GDM1 (cell line): Measurements from ENCODE around the gene GPR152.
"Not testable (repeated sequence)": the region's sequence is repeated elsewhere in the genome, so short reads cannot be mapped to it uniquely, and the experiment has no call there.

Source experiments
- DNase-seq: peaks from one replicate; lab custom pipeline; 2025; lab: John Stamatoyannopoulos, UW

GPR152 gene

DNA sequence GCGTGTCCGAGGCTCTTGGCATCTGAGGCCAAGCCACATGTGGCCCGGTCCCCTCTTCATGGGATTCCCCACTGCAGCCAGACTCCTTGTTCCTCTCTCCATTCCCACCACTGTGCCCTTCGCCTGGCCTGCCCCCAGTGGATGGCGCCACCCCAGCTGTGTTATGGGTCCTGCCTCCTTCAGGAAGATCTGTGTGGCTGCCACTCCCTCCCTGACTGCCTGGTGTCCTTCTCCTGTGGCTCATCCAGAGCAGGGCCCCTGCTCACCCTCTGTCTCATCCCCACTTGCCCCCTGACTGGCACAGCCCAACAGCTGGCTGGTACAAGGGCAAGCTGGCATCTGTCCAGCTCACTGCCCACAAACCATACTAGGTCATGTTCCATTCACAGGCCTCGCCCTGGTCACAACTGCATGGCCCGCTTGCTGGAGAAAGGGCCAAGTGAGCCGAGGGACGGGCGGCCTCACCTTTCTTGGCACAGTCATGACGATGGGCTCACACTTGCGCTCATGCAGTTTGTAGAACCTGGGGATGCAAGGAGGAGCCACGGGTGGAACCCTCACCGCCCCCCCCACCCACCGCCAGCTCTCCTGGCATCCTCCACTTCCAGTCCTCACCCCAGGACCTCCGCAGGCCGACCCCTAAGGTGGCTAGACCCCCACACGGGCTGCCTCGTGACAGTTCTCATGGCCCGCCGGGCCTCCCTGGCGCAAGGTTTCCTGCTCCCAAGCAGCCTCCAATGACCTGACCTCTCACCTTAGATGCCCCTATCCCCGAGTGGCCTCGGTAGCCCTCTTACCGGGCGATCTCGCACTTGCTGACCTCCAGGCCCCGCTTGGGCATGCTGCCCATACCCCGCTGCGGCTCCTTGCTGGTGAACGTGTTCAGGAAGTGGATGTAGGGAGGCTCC, 13.0 kb downstream of the GPR152 start:
- peak; percentile 42 for DNase-seq

DNA sequence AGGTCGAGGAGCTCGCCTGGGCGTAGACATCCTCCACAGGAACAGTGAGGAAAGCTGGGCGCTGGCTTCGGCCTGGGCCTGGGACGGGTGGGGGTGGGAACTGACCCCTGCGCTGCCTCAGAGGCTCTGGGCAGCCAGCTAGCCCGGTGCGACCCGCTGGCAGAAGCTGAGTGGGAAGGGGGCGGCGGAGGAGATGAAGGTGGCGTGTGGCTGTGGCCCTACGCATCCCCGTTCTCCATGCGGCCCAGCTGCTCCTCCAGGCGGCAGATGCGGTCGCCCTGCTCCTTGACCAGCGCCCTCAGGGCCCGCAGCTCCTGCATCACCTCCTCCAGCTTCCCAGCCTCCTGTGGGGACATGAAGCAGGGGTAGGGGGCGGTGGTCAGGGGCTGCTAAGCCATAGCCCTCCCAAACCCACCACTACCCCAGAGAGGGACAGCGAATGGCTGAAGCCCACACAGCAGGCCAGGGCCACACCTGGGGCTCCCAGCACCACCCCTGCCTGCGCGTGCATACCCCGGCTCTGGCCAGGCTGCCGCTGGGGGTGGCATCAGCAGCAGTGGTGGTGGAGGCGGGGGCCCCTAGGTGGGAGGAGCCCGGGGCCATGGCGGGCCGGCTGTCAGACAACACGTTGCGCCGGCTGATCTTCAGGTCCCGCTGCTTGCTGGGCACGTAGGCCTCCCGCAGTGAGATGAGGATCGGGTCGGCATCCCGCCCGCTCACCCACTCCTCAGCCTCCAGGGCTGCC, 14.2 kb downstream of the GPR152 start:
- no peak for DNase-seq

DNA sequence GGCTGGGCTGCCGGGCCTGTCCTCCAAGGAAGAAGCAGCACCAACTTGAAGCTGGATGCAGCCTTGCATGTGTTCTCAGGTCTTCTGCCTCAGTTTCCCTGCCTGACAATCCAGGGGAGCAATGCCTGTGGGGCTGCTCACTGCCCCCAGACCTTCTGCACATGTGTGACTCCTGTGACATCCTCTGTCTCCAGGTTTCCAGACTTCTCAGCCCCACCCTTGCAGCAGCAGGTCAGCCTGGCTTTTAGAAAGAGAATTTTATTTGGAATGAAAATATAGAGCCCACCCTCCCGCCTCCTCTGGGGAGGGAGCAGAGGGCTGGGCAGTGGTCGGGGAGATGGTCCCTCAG, 14.7 kb downstream of the GPR152 start:
- DNase-seq = no peak

DNA sequence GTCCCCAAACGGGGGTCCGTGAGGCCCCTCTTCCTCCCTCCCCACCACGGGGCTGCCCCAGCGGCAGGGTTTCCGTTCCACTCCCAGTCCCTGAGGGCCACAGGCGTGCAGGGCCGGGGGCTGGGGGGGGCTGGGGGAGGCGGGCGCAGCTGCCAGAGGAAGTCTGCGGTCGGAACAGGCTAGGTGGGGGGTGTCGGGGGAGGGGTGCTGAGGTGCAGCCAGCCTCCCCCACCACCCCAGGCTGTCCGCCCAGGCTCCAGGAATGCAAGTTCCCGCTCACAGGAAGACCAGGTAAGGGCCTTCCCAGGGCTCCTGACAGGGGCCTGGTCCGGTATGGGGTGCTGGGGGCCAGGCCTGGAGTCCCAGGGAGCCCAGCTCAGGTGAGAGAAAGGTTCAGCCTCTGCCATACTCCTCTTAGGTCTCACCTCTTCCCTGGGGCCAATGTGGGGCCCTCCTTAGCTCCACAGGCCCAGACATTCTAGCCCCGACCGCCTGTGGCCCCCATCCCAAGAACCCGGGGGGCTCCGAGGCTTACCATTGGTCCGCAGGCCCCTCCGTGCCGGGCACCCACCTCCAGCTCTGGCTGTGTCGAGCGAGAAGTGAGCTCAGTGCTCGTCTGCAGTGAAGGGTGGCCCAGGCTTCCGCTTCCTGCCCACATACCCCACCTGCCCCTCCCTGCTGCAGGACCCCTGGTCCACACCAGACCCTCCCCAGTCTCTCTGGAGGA, 15.3 kb downstream of the GPR152 start, which contains the start of gene PTPRCAP:
Gene PTPRCAP (minus strand): TSS at position 601 of the 727 bp plus-strand sequence. CDS start 63 bp downstream, at position 538.
- DNase-seq = peak; percentile 77

DNA sequence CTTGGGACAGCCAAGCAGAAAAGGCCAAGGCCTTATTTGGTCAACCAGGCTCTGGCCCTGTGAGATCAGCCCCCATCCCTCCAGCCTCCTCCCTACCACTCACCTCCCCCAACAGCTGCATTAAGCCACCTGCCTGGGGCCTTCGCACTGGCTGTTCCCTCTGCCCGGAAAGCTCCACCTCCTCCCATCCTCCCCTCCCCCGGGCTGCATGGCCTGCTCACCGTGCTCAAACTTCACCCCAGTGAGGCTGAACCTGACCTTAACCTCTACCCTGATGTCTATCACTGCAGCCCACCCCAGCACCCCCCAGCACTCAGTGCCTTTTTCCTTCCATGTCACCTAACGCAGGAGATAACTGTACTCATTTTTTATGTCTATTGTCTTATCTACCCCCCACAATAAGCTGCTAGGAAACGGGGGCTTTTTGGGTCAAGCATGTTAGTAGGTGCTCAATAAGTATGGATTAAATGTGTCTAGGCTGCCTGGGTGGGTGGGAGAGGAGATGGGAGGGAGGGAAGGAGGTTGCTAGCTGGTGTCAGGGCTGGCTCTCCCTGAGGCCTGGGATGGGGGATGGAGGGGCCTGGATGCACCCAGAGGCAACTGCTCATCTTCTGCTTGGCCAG, 16.0 kb downstream of the GPR152 start:
- DNase-seq = peak; percentile 19

DNA sequence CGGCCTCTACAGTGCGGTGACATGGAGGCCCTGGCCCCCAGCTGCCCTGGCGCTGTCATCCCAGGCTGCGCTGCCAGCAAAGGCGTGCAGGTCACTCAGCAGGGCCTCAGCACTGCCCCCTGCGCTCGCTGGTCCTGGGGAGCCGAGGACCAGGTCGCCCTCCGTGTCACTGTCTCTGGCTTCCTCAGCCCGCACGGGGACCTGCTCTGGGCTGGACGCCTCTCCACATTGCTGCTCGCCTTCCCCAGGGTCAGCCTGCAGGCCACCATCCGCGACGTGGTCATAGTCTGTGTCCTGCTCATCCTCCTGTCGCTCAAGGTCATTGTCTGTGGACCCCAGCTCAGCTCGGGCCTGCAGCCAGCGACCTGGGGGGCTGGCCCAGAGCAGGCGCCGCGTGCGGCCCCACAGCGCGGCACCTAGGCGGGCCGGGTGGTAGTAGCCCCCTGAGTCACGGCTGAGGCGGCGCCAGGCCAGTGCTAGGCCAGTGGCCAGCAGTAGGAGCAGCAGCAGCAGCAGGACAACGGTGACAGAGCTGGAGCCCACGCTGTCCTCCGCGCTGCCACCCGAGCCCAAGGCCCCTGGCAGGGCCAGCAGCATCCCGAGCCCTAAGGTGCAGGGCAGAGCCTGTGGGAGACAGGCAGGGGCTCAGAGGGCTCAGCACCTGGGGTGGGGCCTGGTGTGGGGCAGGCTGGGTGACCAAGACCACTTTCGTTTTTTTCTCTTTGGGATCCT, 16.6 kb downstream of the GPR152 start:
- DNase-seq = no peak

DNA sequence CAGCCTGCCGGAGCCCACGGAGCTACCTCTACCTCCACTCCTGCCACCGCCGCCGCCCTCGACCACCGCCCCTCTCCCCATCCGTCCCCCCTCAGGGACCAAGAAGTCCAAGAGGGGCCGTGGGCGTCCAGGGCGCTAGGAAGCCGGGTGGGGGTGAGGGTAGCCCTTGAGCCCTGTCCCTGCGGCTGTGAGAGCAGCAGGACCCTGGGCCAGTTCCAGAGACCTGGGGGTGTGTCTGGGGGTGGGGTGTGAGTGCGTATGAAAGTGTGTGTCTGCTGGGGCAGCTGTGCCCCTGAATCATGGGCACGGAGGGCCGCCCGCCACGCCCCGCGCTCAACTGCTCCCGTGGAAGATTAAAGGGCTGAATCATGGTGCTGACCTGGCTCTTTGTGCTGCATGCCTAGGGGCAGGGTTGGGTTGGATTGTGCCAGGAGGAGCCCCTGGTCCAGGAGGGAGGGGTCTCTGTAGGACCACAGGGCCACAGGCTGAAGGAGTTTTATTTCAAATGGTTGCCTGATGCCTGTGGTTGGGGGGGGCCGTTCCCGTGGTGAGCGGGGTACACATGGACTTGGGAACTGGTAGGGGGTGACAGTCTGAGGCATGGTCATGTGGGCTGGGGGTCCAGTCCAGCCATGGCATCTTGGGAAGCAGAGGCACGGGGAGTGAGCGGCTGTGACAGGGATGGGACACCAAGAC, 17.4 kb downstream of the GPR152 start:
- no peak for DNase-seq

DNA sequence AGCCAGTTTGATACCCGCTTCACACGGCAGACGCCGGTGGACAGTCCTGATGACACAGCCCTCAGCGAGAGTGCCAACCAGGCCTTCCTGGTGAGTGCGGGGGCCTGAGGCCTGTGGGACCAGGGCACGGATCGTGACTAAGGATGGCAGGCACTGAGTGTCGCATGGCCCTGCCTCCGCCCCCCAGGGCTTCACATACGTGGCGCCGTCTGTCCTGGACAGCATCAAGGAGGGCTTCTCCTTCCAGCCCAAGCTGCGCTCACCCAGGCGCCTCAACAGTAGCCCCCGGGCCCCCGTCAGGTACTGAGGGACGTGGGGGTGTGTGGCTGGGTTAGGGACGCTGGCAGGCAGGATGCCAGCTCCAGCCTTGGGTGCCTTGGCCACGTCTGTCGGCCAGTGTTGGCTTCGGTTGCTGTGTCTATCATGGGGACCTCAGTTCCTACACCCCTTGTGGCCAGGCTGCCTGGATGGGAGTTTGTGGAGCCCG, 18.1 kb downstream of the GPR152 start:
- DNase-seq = no peak

DNA sequence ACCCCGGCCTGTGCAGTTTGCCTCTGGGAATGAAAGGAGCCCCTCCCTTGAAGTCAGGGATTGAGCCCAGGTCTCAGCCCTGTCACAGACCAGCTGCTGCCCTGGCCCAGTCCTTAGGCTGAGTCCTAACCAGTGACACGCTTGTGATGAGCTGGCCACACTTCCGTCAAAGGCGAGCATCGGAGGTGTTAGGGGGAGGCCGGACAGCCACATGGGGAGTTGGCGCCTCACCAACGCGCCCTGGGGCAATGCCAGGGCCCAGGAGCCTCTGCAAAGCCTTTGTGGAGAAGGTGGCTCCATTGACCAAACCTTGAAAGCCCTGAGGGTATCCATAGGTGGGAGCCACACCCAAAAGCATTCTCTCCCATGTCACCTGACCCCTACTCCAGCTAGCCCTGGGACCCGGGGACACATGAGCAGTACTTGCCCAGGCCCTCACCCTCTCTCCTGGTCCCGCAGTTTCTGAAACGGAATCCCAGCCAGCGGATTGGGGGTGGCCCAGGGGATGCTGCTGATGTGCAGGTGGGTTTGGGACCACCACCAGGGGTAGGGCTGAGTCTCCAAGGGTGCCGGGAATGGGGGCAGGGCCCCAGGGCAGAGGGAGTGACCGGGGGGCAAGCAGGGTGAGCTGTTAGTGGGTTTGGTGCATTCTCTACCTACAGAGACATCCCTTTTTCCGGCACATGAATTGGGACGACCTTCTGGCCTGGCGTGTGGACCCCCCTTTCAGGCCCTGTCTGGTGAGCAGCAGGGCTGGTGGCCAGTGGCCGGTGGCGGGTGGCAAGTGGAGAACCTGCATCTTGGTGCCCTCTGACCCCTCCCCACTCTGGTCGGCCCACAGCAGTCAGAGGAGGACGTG, 18.8 kb downstream of the GPR152 start:
- DNase-seq = no peak

DNA sequence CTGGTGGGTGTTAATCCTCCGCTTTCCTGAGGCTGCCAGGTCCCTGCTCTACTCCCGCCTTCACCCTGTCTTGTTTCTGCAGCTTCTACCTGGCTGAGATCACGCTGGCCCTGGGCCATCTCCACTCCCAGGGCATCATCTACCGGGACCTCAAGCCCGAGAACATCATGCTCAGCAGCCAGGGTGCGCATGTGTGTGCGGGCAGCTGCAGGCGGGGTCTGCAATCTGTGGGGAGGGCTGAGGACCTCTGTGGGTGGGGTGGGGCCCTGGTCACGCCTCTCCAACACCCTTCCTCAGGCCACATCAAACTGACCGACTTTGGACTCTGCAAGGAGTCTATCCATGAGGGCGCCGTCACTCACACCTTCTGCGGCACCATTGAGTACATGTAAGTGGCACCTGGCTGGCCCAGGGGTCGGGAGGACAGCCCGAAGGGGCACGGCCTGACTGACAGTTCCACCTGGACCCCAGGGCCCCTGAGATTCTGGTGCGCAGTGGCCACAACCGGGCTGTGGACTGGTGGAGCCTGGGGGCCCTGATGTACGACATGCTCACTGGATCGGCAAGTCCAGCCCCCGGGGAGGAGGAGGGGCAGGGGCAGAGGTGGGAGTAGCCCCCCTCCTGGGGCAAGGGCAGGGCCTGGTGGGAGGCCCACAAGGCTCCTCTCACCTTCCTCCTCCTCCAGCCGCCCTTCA, 19.7 kb downstream of the GPR152 start:
- no peak for DNase-seq

DNA sequence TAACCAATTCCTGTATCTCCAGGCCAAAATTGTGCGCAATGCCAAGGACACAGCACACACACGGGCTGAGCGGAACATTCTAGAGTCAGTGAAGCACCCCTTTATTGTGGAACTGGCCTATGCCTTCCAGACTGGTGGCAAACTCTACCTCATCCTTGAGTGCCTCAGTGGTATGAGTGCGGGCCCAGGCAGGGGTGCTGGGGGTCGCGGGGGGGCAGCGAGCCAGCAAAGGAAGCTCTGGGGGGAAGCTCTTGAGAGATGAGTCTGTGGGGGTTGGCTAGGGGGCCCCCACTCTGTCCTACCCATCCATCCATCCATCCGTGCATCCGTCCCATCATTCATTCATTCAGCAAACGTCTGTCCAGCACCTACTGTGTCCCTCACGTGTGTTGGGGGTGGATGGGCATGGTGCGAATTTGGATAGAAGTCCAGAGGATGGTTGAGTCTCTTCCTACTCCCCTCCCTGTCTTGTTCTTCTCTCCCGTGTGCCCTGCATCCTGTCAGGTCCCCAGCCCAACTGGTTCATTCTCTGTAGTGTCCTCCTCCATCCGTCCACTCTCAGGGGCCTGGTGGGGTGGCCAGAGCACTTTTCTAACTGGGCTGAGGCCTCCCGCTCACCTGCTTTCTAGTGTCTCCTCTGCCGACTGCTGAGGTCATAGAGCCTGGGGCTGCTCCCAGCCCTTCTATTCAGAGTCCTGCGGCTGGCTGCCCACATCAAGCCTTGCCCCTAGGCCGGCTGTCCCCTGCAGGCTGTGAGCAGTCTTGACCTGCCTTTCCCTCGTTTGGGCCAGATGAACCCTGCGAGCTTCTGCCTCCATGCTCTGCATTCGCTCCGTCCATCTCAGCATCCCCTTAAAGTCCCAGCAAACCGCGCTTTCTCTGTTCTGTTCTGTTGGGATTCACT, 20.9 kb downstream of the GPR152 start:
- no peak for DNase-seq

DNA sequence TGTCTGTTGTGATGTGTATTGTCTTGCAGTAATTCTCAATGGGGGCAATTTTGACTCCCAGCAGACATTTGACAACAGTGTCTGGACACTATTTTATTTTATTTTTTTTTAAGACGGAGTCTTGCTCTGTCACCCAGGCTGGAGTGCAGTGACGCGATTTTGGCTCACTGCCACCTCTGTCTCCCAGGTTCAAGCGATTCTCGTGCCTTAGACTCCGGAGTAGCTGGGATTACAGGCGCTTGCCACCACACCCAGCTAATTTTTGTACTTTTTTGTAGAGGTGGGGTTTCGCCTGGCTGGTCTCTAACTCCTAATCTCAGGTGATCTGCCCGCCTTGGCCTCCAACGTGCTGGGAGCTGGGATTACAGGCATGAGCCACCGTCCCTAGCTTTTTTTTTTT, 22.8 kb downstream of the GPR152 start:
- no peak for DNase-seq

DNA sequence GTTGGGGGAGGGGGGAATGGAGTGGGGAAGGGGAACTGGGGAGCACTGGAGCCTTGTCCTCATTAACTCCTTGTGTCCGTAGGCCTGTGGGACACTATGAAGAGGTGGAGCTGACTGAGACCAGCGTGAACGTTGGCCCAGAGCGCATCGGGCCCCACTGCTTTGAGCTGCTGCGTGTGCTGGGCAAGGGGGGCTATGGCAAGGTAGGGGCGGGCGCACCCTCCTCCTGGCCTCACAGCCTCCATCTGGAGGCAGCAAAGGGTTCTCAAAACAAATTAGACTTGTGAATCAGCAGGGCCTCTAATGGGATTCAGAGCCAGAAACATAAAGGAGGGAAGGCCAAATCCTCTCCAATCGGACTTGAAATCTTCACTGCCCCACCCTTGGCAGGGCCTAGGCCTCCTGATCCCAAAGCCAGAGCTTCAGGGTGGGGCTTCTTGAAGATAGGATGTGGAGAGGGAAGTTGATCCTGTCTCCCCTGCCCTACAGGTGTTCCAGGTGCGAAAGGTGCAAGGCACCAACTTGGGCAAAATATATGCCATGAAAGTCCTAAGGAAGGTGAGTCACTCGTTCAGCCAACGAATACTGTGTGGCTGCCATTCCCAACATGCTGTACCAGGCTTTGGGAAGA, 23.4 kb downstream of the GPR152 start:
- DNase-seq = no peak

DNA sequence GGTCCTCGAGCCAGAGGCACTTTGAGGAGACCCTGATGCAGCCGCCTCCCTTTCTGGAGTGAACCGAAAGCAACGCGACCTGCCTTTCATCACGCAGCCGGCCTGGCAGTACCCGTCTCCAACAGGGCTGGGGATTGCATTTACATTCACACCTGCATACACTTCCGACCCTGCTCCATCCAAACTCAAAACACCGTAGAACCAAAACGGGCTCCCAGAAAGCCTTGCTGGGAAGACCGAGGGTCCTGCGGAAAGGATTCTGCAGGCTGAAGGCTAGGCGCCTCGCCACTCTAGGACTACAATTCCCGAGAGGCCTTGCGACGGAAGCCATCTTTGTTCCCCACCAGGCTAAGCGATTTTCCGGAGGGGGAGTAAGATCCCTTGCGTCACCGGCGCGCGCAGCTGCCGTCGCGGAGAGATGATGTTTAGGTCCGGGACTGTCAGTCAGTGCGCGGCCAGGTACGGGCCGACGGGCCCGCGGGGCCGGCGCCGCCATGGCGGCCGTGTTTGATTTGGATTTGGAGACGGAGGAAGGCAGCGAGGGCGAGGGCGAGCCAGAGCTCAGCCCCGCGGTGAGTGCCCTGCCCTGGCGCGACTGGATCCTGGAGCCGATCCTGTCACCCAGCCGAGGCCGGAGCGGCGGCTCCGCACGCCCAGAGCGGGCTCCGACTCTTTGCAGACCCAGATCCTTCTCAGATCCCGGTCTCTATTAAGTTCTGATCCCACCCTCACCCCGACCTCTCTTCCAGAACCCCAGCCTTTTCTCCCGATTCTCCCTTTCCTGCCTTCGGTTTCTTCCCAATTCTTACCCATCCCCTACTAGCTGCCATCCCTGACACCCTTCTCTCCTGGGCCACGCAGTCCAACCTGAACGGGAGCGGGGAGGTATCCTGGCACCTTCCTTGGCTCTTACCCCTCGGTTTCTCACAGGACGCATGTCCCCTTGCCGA, 24.2 kb downstream of the GPR152 start, which contains the start of gene RPS6KB2:
Gene RPS6KB2 (plus strand): TSS at position 443 of the 950 bp plus-strand sequence. CDS start 52 bp downstream, at position 495.
- DNase-seq = peak; percentile 93

DNA sequence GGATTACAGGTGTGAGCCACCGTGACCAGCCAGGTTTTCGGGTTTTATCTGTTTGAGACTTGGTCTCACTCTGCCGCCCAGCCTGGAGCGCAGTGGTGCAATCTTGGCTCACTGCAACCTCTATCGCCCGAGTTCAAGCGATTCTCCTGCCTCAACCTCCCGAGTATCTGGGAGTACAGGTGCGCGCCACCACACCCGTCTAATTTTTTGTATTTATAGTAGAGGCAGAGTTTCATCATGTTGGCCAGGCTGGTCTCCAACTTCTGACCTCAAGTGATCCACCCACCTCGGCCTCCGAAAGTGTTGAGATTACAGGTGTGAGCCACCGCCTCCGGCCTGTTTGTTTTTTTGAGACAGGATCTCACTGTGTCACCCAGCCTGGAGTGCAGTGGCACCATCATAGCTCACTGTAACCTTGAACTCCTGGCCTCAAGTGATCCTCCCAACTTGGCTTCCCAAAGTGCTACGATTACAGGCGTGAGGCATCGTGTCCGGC, 25.1 kb downstream of the GPR152 start:
- DNase-seq = not testable (repeated sequence)
